Measurements from ENCODE around the gene PIGM. TPM values are rescaled to one million over a fixed set of nuclear protein-coding genes. Genes with fewer than 3 reads are reported as not detected.
A peak's percentile ranks its signal among the peaks of the same experiment; 100 is the strongest.

Gene PIGM
- total RNA-seq, 1 donor from 2014 or later: 7.0 TPM

- Histone ChIP-seq H3K9ac (ENCODE audit: low read length) (no peak overlapping the region), H3K79me2 (ENCODE audit: insufficient read depth, low read length) (no peaks in the 10 kb centered on the region), H3K4me3 (ENCODE audit: insufficient read depth, low read depth, low read length) (no peak overlapping the region), H4K20me1 (ENCODE audit: insufficient read depth, low read length) (no peaks in the 10 kb centered on the region), H3K4me1 (ENCODE audit: insufficient read depth, low read length) (peaks cover 3% of the 10 kb centered on the region), H3K27me3 (ENCODE audit: insufficient read depth, low read length) (peaks cover 31% of the 10 kb centered on the region), H3K9me3 (ENCODE audit: insufficient read depth, low read depth, low read length) (no peaks in the 10 kb centered on the region), H3K4me2 (ENCODE audit: low read length) (no peak overlapping the region), H3K27ac (ENCODE audit: low read depth, low read length) (no peak overlapping the region), H3K36me3 (ENCODE audit: insufficient read depth, low read length) (no peaks in the 10 kb centered on the region), H2AFZ (ENCODE audit: low read depth, low read length) (no peak overlapping the region)
- H3K9me3 Mint-ChIP-seq (ENCODE audit: unreplicated experiment): no peaks in the 10 kb centered on the region
- H3K36me3 Mint-ChIP-seq (ENCODE audit: low read depth, unreplicated experiment): peaks cover 2% of the 10 kb centered on the region
- peaks cover 6% of the 10 kb centered on the region for H3K4me1 Mint-ChIP-seq (ENCODE audit: low read depth, unreplicated experiment)
- FAIRE-seq: no peak
- peaks cover 50% of the 10 kb centered on the region for H3K27me3 Mint-ChIP-seq (ENCODE audit: low read depth, unreplicated experiment)
- TF ChIP-seq CTCF (IDR thresholded peaks at IDR 0.05; ENCODE audit: insufficient read depth, low read depth, low read length): no peak
- TF ChIP-seq EZH2 (IDR thresholded peaks at IDR 0.05; ENCODE audit: insufficient read depth, low read length): no peak
- H3K4me3 Mint-ChIP-seq (ENCODE audit: unreplicated experiment): no peak overlapping the region
- H3K27ac Mint-ChIP-seq (ENCODE audit: unreplicated experiment): no peak overlapping the region
- DNase-seq (ENCODE audit: low read depth): no peak
These were observed 43.1 kb upstream of the PIGM start for GRCh38 chr1:160074865-160075264.

GRCh38 chr1:160071289-160071688, 39.5 kb upstream of the PIGM start:
- Histone ChIP-seq H2AFZ (ENCODE audit: low read depth, low read length) (no peak overlapping the region), H3K9me3 (ENCODE audit: insufficient read depth, low read depth, low read length) (no peaks in the 10 kb centered on the region), H3K9ac (ENCODE audit: low read length) (no peak overlapping the region), H3K79me2 (ENCODE audit: insufficient read depth, low read length) (no peaks in the 10 kb centered on the region), H3K4me1 (ENCODE audit: insufficient read depth, low read length) (peaks cover 3% of the 10 kb centered on the region), H3K27ac (ENCODE audit: low read depth, low read length) (no peak overlapping the region), H3K27me3 (ENCODE audit: insufficient read depth, low read length) (peaks cover 45% of the 10 kb centered on the region), H3K4me3 (ENCODE audit: insufficient read depth, low read depth, low read length) (no peak overlapping the region), H3K36me3 (ENCODE audit: insufficient read depth, low read length) (no peaks in the 10 kb centered on the region), H4K20me1 (ENCODE audit: insufficient read depth, low read length) (no peaks in the 10 kb centered on the region), H3K4me2 (ENCODE audit: low read length) (no peak overlapping the region)
- H3K4me1 Mint-ChIP-seq (ENCODE audit: low read depth, unreplicated experiment): peaks cover 11% of the 10 kb centered on the region
- FAIRE-seq (no peak), DNase-seq (ENCODE audit: low read depth) (no peak)
- H3K27ac Mint-ChIP-seq (ENCODE audit: unreplicated experiment): no peak overlapping the region
- no peak for TF ChIP-seq CTCF (IDR thresholded peaks at IDR 0.05; ENCODE audit: insufficient read depth, low read depth, low read length)
- no peak for TF ChIP-seq EZH2 (IDR thresholded peaks at IDR 0.05; ENCODE audit: insufficient read depth, low read length)
- peaks cover 2% of the 10 kb centered on the region for H3K36me3 Mint-ChIP-seq (ENCODE audit: low read depth, unreplicated experiment)
- no peak overlapping the region for H3K4me3 Mint-ChIP-seq (ENCODE audit: unreplicated experiment)
- H3K27me3 Mint-ChIP-seq (ENCODE audit: low read depth, unreplicated experiment): peaks cover 52% of the 10 kb centered on the region
- H3K9me3 Mint-ChIP-seq (ENCODE audit: unreplicated experiment): no peaks in the 10 kb centered on the region

GRCh38 chr1:160070243-160071163, 38.7 kb upstream of the PIGM start:
- peaks cover 8% of the 10 kb centered on the region for H3K4me1 Mint-ChIP-seq (ENCODE audit: low read depth, unreplicated experiment)
- Histone ChIP-seq H3K36me3 (ENCODE audit: insufficient read depth, low read length) (no peaks in the 10 kb centered on the region), H3K4me3 (ENCODE audit: insufficient read depth, low read depth, low read length) (peak overlapping the region; percentile 59), H4K20me1 (ENCODE audit: insufficient read depth, low read length) (no peaks in the 10 kb centered on the region), H2AFZ (ENCODE audit: low read depth, low read length) (peak overlapping the region; percentile 92), H3K27ac (ENCODE audit: low read depth, low read length) (no peak overlapping the region), H3K4me2 (ENCODE audit: low read length) (peak overlapping the region; percentile 97), H3K4me1 (ENCODE audit: insufficient read depth, low read length) (peaks cover 3% of the 10 kb centered on the region), H3K79me2 (ENCODE audit: insufficient read depth, low read length) (no peaks in the 10 kb centered on the region), H3K9me3 (ENCODE audit: insufficient read depth, low read depth, low read length) (no peaks in the 10 kb centered on the region), H3K27me3 (ENCODE audit: insufficient read depth, low read length) (peaks cover 44% of the 10 kb centered on the region), H3K9ac (ENCODE audit: low read length) (peak overlapping the region; percentile 52)
- TF ChIP-seq EZH2 (IDR thresholded peaks at IDR 0.05; ENCODE audit: insufficient read depth, low read length): no peak
- TF ChIP-seq CTCF (IDR thresholded peaks at IDR 0.05; ENCODE audit: insufficient read depth, low read depth, low read length): no peak
- peak overlapping the region; percentile 93 for H3K4me3 Mint-ChIP-seq (ENCODE audit: unreplicated experiment)
- H3K27ac Mint-ChIP-seq (ENCODE audit: unreplicated experiment): peak overlapping the region; percentile 58
- peaks cover 58% of the 10 kb centered on the region for H3K27me3 Mint-ChIP-seq (ENCODE audit: low read depth, unreplicated experiment)
- peaks cover 2% of the 10 kb centered on the region for H3K36me3 Mint-ChIP-seq (ENCODE audit: low read depth, unreplicated experiment)
- no peak for FAIRE-seq
- DNase-seq (ENCODE audit: low read depth): peak; percentile 15
- H3K9me3 Mint-ChIP-seq (ENCODE audit: unreplicated experiment): peaks cover 2% of the 10 kb centered on the region

All from astrocyte (in vitro differentiated cells and primary cell).